K562 (cell line): ENCODE measurements around the gene CAPZA3. TPM values are rescaled to one million over a fixed set of nuclear protein-coding genes. Genes with fewer than 3 reads are reported as not detected.

Source experiments
- ATAC-seq: fragments of 200-7000 bp; cut with Tn5 transposase; 3 replicates; pipeline ENCODE4 v1.9.1; 2020; ENCODE audit warnings: moderate library complexity
- BruUV-seq: library from RNA; stranded (reverse); fragments of 400-500 nt; replicated peaks from 2 replicates; lab custom pipeline; 2021; lab: Mats Ljungman, UMichigan
- CTCF ChIA-PET: fragments of 300-600 bp; formaldehyde crosslinking; extraction: SDS; loops from one replicate; lab custom pipeline; 2021; ENCODE audit warnings: low intra/inter-chr PET ratio; lab: Yijun Ruan, JAX
- POLR2A ChIA-PET: fragments of 300-600, 350-650 bp; sonication (Branson Sonifier 250); formaldehyde crosslinking; extraction: SDS; loops from one replicate; lab custom pipeline; 2021; ENCODE audit warnings: antibody characterized with exemption, inconsistent platforms; lab: Yijun Ruan, JAX
- DNase-seq, 4 experiments: peaks; one replicate each; pipeline versions ENCODE4 v3.0.0 to v3.0.0-alpha.2; 2011 to 2018; ENCODE audit warnings: low spot score in 3 of 4, mixed read lengths in 3 of 4; ENCODE audit errors: extremely low read depth in 1 of 4
- FAIRE-seq: peaks from 2 replicates; lab custom pipeline; 2011; peaks lifted over from hg19 to GRCh38; lab: Jason Lieb, UNC
- H2AFZ ChIP-seq: 2 replicates; pipeline ENCODE4 v1.6.0; 2011; ENCODE audit warnings: low read depth, low read length, control low read depth, inconsistent platforms
- H3K27ac ChIP-seq: fragments of 200-600 bp; 3 replicates; pipeline ENCODE4 v1.8.0; 2011; ENCODE audit warnings: low read depth, mild to moderate bottlenecking, control low read depth, inconsistent platforms, low read length, moderate library complexity, mixed read lengths; ENCODE audit errors: extremely low read depth
- H3K27me3 ChIP-seq, 2 experiments: fragments of 300-600 bp in 1 of 2; 2 replicates in 1 of 2; 3 replicates in 1 of 2; pipeline versions ENCODE4 v1.6.0 to v1.8.0; 2011; ENCODE audit warnings: inconsistent platforms in 2 of 2, low read length in 2 of 2, mild to moderate bottlenecking in 1 of 2, mixed read lengths in 1 of 2, moderate library complexity in 1 of 2; ENCODE audit not compliant: control insufficient read depth in 2 of 2, insufficient read depth in 2 of 2
- H3K36me3 ChIP-seq: fragments of 300-600 bp; 3 replicates; pipeline ENCODE4 v1.8.0; 2011; ENCODE audit warnings: mild to moderate bottlenecking, low read length, inconsistent platforms; ENCODE audit not compliant: control insufficient read depth, insufficient read depth
- H3K4me1 ChIP-seq, 2 experiments: fragments of 200-600 bp in 1 of 2; replicated peaks in 1 of 2; 2 replicates in 1 of 2; 3 replicates in 1 of 2; pipeline versions ENCODE4 v1.5.1 to v1.8.0; 2011; ENCODE audit warnings: inconsistent platforms in 2 of 2, low read length in 2 of 2, mild to moderate bottlenecking in 1 of 2, mixed read lengths in 1 of 2, moderate library complexity in 1 of 2; ENCODE audit not compliant: control insufficient read depth in 2 of 2, insufficient read depth in 2 of 2
- H3K4me2 ChIP-seq: 2 replicates; pipeline ENCODE4 v1.6.1; 2011; ENCODE audit warnings: low read length, control low read depth, inconsistent platforms, mixed read lengths; ENCODE audit not compliant: insufficient read depth
- H3K4me3 ChIP-seq: fragments of 200-600 bp; sonication (generic), shearing (Covaris generic); 2 replicates; pipeline ENCODE4 v1.5.1; 2016; ENCODE audit warnings: control low read depth, inconsistent platforms
- H3K79me2 ChIP-seq: fragments of 200-600 bp; 3 replicates; pipeline ENCODE4 v1.8.0; 2011; ENCODE audit warnings: low read length, inconsistent platforms; ENCODE audit not compliant: control insufficient read depth, insufficient read depth
- H3K9ac ChIP-seq, 2 experiments: 2 replicates each; pipeline versions ENCODE4 v1.6.0 to v1.6.1; 2011; ENCODE audit warnings: low read depth in 2 of 2, low read length in 2 of 2, control low read depth in 1 of 2, inconsistent platforms in 1 of 2, mild to moderate bottlenecking in 1 of 2, mixed read lengths in 1 of 2; ENCODE audit not compliant: insufficient read depth in 1 of 2
- H3K9me1 ChIP-seq: one replicate; pipeline ENCODE4 v1.6.0; 2011; ENCODE audit warnings: inconsistent platforms, mild to moderate bottlenecking, low read length, moderate library complexity; ENCODE audit not compliant: control insufficient read depth, insufficient read depth
- H3K9me3 ChIP-seq: replicated peaks from 2 replicates; pipeline ENCODE4 v1.5.1; 2011; ENCODE audit warnings: low read depth, low read length, inconsistent platforms; ENCODE audit not compliant: control insufficient read depth, insufficient read depth
- H4K20me1 ChIP-seq: replicated peaks from 2 replicates; pipeline ENCODE4 v1.6.1; 2011; ENCODE audit warnings: low read length, inconsistent platforms, mixed read lengths; ENCODE audit not compliant: control insufficient read depth, insufficient read depth
- AFF1 ChIP-seq, 2 experiments: fragments of 450-650 bp; IDR thresholded peaks; 2 replicates each; pipeline ENCODE4 v1.6.1; 2018; ENCODE audit warnings: mild to moderate bottlenecking in 2 of 2, low read depth in 1 of 2; ENCODE audit not compliant: partially characterized antibody in 2 of 2
- IRF1 ChIP-seq: sonication (generic); formaldehyde crosslinking; IDR thresholded peaks from 2 replicates; pipeline ENCODE4 v1.8.0; 2022; ENCODE audit warnings: missing genetic modification reagents, mild to moderate bottlenecking, borderline replicate concordance
- NFRKB ChIP-seq: fragments of 450-650 bp; IDR thresholded peaks from 2 replicates; pipeline ENCODE4 v1.6.1; 2016; ENCODE audit warnings: low read depth
- PML ChIP-seq: IDR thresholded peaks from 2 replicates; pipeline ENCODE4 v1.6.1; 2012; ENCODE audit warnings: low read length, inconsistent platforms
- RERE ChIP-seq: sonication (generic); formaldehyde crosslinking; IDR thresholded peaks from 2 replicates; pipeline ENCODE4 v1.8.0; 2023; ENCODE audit warnings: missing genetic modification reagents, mild to moderate bottlenecking, borderline replicate concordance
- STAT6 ChIP-seq: sonication (generic); formaldehyde crosslinking; IDR thresholded peaks from 2 replicates; pipeline ENCODE4 v1.8.1; 2023; ENCODE audit warnings: mild to moderate bottlenecking, missing genetic modification reagents
- WHSC1 ChIP-seq: IDR thresholded peaks from one replicate; pipeline ENCODE4 v1.6.1; 2012; ENCODE audit warnings: low read length, control low read depth, inconsistent platforms
- ZNF197 ChIP-seq: fragments of 200-800 bp; sonication (Bioruptor generic); IDR thresholded peaks from 2 replicates; pipeline ENCODE4 v1.6.1; 2016; ENCODE audit warnings: low read depth, missing genetic modification characterization, missing compliant biosample characterization
- WGBS: fragments of 100-300 bp; shearing (Covaris generic); methylation state at CpG from one replicate; pipeline ENCODE4 v1.1.6; 2016; ENCODE audit warnings: low coverage, mixed read lengths; ENCODE audit not compliant: insufficient coverage; ENCODE audit errors: missing lambda C conversion rate; 5-methylcytosine and 5-hydroxymethylcytosine counted together
- in situ Hi-C: fragments of 300-500 bp; cut with MboI; formaldehyde crosslinking; loops from 4 replicates; pipeline ENCODE4 v1.15.0; 2018; ENCODE audit warnings: inconsistent platforms, mixed read lengths
- intact Hi-C: fragments of 100-400 bp; cut with micrococcal nuclease; formaldehyde crosslinking; loops from 2 replicates; pipeline ENCODE4 v1.14.2; 2022
- polyA plus RNA-seq, 8 experiments: library from polyadenylated mRNA; depleted of rRNA in 4 of 8; stranded (reverse) in 5 of 8; unstranded in 3 of 8; fragments of >200 nt; fragmentation: Nextera tagmentation in 2 of 8; fragmentation: Illumina TruSeq in 1 of 8; extraction: Ambion mirVana in 2 of 8; extraction: Trizol in 1 of 8; gene quantifications; 2 replicates each; pipeline versions ENCODE4 v1.2.1 to v1.2.3, GENCODE V29; 2011 to 2014; ENCODE audit warnings: inconsistent platforms in 1 of 8, missing spikeins in 1 of 8
- total RNA-seq, 7 experiments: library from RNA; depleted of rRNA in 6 of 7; stranded (reverse); fragments of >200 nt in 6 of 7; fragmentation: Illumina TruSeq in 2 of 7; extraction: Trizol in 2 of 7; gene quantifications; 2 replicates each; pipeline versions ENCODE4 v1.2.1 to v1.2.3, GENCODE V29; 2011 to 2021; ENCODE audit warnings: low replicate concordance in 1 of 7

The CAPZA3 gene
- total and polyA plus RNA-seq, 9 of the 15 experiments (the other 6 are each of a cell fraction or from before 2014, with no cell fraction given) = not detected

- Histone ChIP-seq H3K9me1 (no peaks in the 10 kb centered on the region), H3K27ac (no peak overlapping the region), H3K36me3 (no peaks in the 10 kb centered on the region), H4K20me1 (no peaks in the 10 kb centered on the region), H3K4me2 (no peak overlapping the region), H3K9ac (no peak overlapping the region), H3K79me2 (no peaks in the 10 kb centered on the region), H3K4me3 (no peak overlapping the region), H3K27me3 (no peaks in the 10 kb centered on the region), H2AFZ (no peak overlapping the region), H3K9me3 (no peaks in the 10 kb centered on the region), H3K4me1 (peaks cover 4 to 23% of the 10 kb centered on the region in 2 experiments; a peak in 4 of 5 replicates)
- ChIA-PET POLR2A (interaction anchor here (0.6 kb wide), 1 partner anchor 280 kb away, joined by 3 read pairs; no protein-coding TSS in a partner anchor), CTCF (no interaction called here)
- intact Hi-C loops (no loop called here), in situ Hi-C loops (no loop called here)
- FAIRE-seq = no peak
- DNase-seq = no peak
- no TSS peak for BruUV-seq
- ATAC-seq = no peak
- WGBS = 51% methylated on average over 4 of the region's 4 CpGs
- TF ChIP-seq WHSC1 (no peak), PML (no peak), AFF1 (IDR thresholded peaks at IDR 0.05; ENCODE audit: low read depth in 1 of 2, partially characterized antibody in 2 of 2) (no peak), RERE (CRISPR knock-in tag) (no peak), IRF1 (CRISPR knock-in tag) (no peak), ZNF197 (CRISPR knock-in tag) (no peak), NFRKB (no peak), STAT6 (CRISPR knock-in tag) (no peak)
Measured at GRCh38 chr12:18749386-18749957, 11.6 kb downstream of the CAPZA3 start.
